T-helper 2 cell treated with Interferon-gamma antibody and Interleukin-4, amounts not matched to agents 5 μg/mL and 100 μg/mL, for 36 hours (primary cell): ENCODE data around the gene SCUBE3.

Experiments used
- DNase-seq: peaks from one replicate; pipeline ENCODE4 v3.0.0; 2021; ENCODE audit warnings: low spot score
- H3K27ac Mint-ChIP-seq: one replicate; pipeline ENCODE4 v1.8.0; 2021; ENCODE audit warnings: mild to moderate bottlenecking, mixed read lengths
- H3K27me3 Mint-ChIP-seq: one replicate; pipeline ENCODE4 v1.8.0; 2021; ENCODE audit warnings: low read depth, mixed read lengths
- H3K36me3 Mint-ChIP-seq: one replicate; pipeline ENCODE4 v1.8.0; 2021; ENCODE audit warnings: low read depth, mixed read lengths
- H3K4me1 Mint-ChIP-seq: one replicate; pipeline ENCODE4 v1.8.0; 2021; ENCODE audit warnings: low read depth, mixed read lengths
- H3K4me3 Mint-ChIP-seq: one replicate; pipeline ENCODE4 v1.8.0; 2022; ENCODE audit warnings: mild to moderate bottlenecking, moderate library complexity, mixed read lengths
- H3K9me3 Mint-ChIP-seq: one replicate; pipeline ENCODE4 v1.8.0; 2021; ENCODE audit warnings: mixed read lengths

Gene SCUBE3

DNA sequence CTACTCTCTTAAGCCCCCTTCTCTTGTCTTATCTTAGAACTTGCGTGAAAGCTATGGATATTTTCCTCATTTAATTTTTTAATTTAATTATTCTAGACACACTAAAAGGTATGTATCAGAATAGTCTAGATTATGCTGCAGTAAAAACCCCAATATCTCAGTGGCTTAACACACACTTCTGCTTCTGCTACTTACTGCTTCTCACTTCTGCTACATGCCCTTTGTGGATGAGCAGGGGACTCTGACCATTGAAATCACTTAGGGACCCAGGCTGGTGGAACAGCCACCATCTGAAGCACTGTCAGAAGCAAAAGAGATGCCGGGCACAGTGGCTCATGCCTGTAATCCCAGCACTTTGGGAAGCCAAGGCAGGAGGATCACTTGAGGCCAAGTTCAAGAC, 27.2 kb upstream of the SCUBE3 start:
- Mint-ChIP-seq H3K27ac (no peak overlapping the region), H3K4me3 (no peak overlapping the region), H3K36me3 (no peaks in the 10 kb centered on the region), H3K9me3 (no peaks in the 10 kb centered on the region), H3K27me3 (peaks cover 27% of the 10 kb centered on the region), H3K4me1 (no peaks in the 10 kb centered on the region)
- DNase-seq: no peak

DNA sequence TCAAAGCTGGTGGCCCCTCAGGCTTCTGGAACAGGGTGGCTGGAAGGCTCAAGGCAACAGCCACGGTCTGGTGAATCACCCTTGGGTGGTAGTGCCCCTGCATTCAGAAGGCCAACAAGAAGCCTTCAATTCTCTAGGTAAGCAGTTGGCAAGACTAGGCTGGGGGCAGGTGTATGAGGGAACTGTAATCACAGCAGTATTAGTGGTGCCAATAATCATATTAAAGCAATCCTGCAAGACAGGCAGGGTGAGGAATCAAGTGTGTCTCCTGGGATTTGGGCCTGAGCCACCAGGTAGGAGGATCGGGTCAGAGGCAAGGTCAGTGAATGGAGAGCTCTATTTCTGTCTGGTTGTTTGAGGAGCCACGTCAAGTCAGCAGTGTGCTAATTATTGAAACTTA, 24.9 kb upstream of the SCUBE3 start:
- Mint-ChIP-seq H3K9me3 (no peaks in the 10 kb centered on the region), H3K4me1 (no peaks in the 10 kb centered on the region), H3K36me3 (no peaks in the 10 kb centered on the region), H3K27me3 (peaks cover 19% of the 10 kb centered on the region), H3K27ac (no peak overlapping the region), H3K4me3 (no peak overlapping the region)
- no peak for DNase-seq

DNA sequence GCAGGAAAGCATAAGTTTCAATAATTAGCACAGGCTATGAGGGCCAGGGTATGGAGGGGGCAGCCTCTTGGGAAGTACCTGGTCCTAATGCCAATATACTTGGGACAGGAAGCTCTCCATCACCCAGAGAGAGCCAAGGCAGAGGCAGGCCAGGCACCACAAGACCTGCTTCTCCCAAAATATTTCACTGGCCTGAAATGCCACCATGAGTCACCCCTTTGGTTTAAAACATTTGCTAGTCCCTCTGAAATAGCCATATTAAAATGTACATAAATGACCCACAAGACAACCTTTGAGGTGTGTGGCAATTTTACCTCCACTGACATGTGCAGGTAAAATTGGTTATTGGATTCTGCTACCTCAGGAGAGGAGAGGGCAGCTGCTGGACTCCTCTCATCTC, 23.4 kb upstream of the SCUBE3 start:
- Mint-ChIP-seq H3K27me3 (peaks cover 23% of the 10 kb centered on the region), H3K4me1 (no peaks in the 10 kb centered on the region), H3K27ac (no peak overlapping the region), H3K4me3 (no peak overlapping the region), H3K9me3 (no peaks in the 10 kb centered on the region), H3K36me3 (no peaks in the 10 kb centered on the region)
- no peak for DNase-seq

DNA sequence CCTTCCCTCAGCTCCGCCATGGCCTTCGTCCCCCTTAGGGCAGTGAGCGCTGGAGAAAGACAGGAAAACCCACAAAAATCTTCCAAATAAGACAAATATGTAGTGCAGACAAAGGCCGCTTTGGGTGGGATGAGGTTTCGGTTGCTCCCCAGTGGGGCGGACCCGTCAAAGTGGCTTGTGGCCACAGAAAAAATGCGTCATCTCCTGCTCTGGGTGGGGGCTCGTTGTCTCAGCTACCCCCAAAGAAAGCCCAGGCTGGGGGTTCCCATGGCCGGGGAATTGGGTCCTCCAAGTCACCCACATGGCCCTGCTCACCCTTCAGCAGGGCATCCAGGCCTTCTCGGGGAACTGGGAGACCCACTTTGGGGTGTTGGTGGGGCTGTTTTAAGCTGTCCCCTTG, 21.9 kb upstream of the SCUBE3 start:
- H3K36me3 Mint-ChIP-seq: no peaks in the 10 kb centered on the region
- H3K27ac Mint-ChIP-seq: no peak overlapping the region
- H3K27me3 Mint-ChIP-seq: peaks cover 25% of the 10 kb centered on the region
- H3K4me1 Mint-ChIP-seq: no peaks in the 10 kb centered on the region
- no peak for DNase-seq
- no peaks in the 10 kb centered on the region for H3K9me3 Mint-ChIP-seq
- no peak overlapping the region for H3K4me3 Mint-ChIP-seq

DNA sequence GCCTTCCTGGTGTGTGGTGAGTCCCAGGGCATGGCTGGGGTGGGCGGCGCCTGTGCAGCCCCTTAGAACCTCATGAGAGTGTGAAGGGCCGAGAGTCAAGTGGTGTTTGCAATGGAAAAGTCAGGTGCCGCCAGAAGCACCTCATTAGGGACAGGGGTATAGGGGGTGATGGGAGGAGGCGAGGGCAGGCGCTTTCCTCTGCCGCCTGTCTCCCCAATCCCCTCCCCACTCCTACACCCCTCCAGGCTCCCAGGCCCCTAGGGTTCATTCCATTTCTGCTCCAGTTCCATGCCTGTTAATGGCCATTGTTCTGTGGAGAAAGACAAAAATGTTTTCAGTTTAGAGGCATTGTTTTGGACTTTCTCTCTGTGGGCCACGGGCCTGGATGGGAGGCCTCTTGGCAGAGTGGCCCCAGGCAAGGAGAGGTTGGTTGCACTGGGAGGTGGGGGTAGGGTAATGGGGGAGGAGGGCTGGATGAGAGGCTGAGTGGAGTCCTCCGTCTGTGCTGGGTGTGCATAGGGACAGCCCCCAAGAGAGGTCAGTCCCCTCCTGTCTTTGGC, 21.4 kb upstream of the SCUBE3 start:
- no peaks in the 10 kb centered on the region for H3K36me3 Mint-ChIP-seq
- no peak overlapping the region for H3K27ac Mint-ChIP-seq
- H3K9me3 Mint-ChIP-seq: no peaks in the 10 kb centered on the region
- H3K4me3 Mint-ChIP-seq: no peak overlapping the region
- H3K4me1 Mint-ChIP-seq: no peaks in the 10 kb centered on the region
- peaks cover 25% of the 10 kb centered on the region for H3K27me3 Mint-ChIP-seq
- no peak for DNase-seq

DNA sequence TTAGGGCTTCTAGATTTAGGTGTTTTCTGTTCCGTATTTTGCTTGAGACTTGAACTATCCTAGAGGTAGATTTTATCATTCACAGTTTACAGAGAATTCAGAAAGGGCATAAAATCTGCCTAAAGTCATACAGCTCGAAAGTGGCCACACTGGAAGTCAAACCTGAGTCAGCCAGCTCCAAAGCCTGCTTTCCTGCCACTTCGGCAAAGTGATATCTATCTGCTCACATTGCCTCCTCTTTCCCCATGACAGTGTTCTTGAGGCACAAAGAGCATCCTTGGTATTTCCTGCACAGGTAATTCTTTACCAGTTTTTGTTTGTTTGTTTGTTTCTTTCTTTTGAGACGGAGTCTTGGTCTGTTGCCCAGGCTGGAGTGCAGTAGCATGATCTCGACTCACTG, 19.4 kb upstream of the SCUBE3 start:
- no peak overlapping the region for H3K27ac Mint-ChIP-seq
- H3K4me3 Mint-ChIP-seq: no peak overlapping the region
- no peak for DNase-seq
- H3K9me3 Mint-ChIP-seq: no peaks in the 10 kb centered on the region
- H3K27me3 Mint-ChIP-seq: peaks cover 31% of the 10 kb centered on the region
- H3K4me1 Mint-ChIP-seq: no peaks in the 10 kb centered on the region
- no peaks in the 10 kb centered on the region for H3K36me3 Mint-ChIP-seq

DNA sequence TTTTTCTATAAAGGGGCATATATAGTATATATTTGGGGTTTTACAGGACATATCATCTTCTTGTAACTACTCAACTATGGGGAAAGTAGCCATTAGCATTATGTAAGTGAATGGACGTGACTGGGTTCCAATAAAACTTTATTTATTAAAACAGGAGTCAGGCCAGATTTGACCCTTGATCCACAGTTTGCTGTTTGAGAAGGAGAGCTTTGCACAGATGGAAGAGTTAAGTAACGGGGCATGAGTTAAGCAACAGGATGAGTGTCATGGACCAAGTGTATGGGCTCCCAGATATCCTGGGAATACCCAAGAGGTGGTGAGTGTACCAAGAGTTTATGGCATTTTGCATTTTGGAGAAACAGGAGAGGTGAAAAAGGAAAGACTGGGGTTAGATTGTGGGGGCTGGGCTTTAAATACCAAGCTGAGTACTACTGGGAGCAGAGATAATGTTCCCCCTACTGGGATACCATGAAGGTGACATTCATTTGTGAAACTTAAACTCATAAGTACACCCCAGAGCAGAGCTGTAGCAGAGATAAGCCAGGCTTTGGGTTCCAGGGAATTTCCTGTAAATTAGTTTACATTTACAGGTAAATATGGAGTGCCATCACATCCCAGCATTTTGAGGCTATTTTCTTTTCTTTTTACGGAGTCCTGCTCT, 18.5 kb upstream of the SCUBE3 start:
- Mint-ChIP-seq H3K4me3 (no peak overlapping the region), H3K36me3 (no peaks in the 10 kb centered on the region), H3K27ac (no peak overlapping the region), H3K27me3 (peaks cover 33% of the 10 kb centered on the region), H3K4me1 (no peaks in the 10 kb centered on the region), H3K9me3 (no peaks in the 10 kb centered on the region)
- DNase-seq: no peak

DNA sequence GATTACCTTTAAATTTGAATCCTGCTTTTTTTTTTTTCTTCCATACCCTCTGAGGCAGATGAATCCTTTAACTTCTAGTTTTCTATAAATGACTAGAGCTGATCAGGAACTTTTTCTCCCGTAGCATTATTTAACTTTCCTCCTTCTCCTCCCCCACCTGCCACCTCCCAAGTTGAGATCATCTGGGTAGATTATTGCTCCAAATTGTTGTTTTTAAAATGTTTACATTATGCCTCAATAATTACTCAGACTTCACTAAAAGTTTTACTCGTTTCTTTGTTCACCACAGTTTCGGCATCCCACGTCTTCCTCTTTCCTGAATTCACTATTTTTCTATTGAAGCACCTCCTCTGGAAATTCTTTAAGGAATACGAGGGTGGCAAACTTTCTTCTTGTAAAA, 16.6 kb upstream of the SCUBE3 start:
- no peaks in the 10 kb centered on the region for H3K36me3 Mint-ChIP-seq
- peaks cover 31% of the 10 kb centered on the region for H3K27me3 Mint-ChIP-seq
- H3K4me1 Mint-ChIP-seq: no peaks in the 10 kb centered on the region
- H3K9me3 Mint-ChIP-seq: no peaks in the 10 kb centered on the region
- DNase-seq: no peak
- H3K27ac Mint-ChIP-seq: no peak overlapping the region
- no peak overlapping the region for H3K4me3 Mint-ChIP-seq

DNA sequence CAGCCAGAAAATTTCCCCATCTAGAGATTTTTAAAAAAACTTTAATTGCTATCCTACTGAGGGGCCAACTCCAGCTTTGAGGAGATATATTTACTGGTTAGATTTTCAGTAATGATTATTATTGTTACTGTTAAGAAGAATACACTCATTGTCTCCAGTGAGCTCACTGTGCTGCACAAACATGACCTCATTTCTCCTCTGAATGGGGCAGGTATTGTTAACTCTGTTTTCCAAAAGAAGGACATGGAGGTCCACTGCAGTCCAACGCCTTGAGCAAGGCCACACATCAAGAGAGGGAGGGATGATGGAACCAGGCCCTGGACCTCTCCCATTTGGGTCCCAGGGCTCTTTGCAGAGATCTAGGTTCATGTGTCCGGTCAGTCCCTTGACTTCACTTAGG, 13.9 kb upstream of the SCUBE3 start:
- no peak for DNase-seq
- Mint-ChIP-seq H3K4me1 (no peaks in the 10 kb centered on the region), H3K36me3 (no peaks in the 10 kb centered on the region), H3K27ac (no peak overlapping the region), H3K27me3 (peaks cover 40% of the 10 kb centered on the region), H3K9me3 (no peaks in the 10 kb centered on the region), H3K4me3 (no peak overlapping the region)

DNA sequence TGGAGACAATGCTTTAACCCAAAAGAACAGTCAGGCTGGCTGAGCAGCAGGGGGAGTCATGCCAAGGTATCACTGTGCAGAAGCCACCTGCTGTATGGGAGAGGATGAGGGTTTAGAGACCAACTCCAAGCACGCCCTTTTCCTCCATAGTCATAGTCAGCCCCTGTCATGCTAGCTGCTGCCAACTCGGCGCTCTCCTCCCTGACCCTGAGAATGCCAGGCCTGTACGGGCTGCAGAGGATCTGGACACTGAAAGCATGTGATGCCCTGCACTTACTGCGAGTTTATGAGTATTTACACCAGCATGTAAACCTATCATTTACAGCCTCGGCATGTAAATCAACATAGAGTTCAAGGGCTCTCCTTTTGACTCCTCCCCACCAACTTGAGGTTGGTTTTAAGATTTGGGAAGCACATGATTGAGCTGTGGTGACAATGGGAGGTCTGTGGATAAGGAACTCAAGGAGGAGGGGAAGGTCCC, 11.7 kb upstream of the SCUBE3 start:
- DNase-seq: no peak
- H3K9me3 Mint-ChIP-seq: no peaks in the 10 kb centered on the region
- no peak overlapping the region for H3K4me3 Mint-ChIP-seq
- no peaks in the 10 kb centered on the region for H3K36me3 Mint-ChIP-seq
- peaks cover 2% of the 10 kb centered on the region for H3K4me1 Mint-ChIP-seq
- peaks cover 41% of the 10 kb centered on the region for H3K27me3 Mint-ChIP-seq
- H3K27ac Mint-ChIP-seq: no peak overlapping the region

DNA sequence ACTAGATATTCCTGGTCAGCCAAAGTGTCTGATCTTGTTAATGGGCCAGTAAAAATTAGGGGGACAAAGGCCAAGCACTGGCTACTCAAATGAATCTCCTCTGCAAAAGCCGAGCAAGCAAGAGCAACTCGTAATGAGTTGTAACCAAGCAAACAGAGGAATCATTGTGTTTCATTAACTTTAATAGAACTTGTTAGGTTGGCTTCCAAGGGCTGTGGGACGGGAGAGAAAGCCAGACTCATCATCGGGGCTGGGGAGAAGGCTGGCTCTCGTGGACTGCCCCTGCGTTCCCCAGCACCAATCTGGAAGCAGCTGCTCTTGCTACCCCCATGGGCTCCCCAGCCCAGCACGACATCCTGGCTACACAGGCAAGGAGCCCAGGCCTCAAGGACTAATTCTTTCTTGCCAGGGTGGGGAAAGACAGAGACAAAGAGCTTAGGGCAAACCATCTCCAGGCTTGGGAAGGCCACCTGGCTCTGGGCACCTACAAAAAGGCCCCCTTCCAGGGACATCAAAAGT, 10.5 kb upstream of the SCUBE3 start:
- Mint-ChIP-seq H3K4me3 (no peak overlapping the region), H3K36me3 (no peaks in the 10 kb centered on the region), H3K4me1 (peaks cover 2% of the 10 kb centered on the region), H3K27ac (no peak overlapping the region), H3K9me3 (no peaks in the 10 kb centered on the region), H3K27me3 (peaks cover 43% of the 10 kb centered on the region)
- DNase-seq: no peak

DNA sequence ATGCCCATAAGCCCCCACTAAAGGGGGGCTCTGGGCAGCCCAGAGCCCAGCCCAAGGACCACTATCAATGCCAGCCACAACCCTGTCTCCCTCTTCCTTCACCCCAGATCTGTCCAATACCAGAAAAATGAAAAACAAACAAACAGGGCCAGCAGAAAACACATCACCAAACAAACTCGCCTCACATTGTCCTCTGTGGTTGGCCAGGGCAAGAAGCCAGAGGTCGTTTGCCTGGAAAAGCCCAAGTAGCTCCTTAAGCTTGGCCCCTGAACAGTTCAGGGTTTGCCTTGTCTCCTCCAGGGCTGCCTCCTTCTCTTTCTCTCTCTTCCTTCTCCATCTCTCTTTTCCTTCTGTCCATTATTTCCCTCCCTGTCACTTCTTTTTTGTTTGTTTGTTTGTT, 10.1 kb upstream of the SCUBE3 start:
- H3K4me1 Mint-ChIP-seq: peaks cover 2% of the 10 kb centered on the region
- DNase-seq: no peak
- no peak overlapping the region for H3K4me3 Mint-ChIP-seq
- H3K27ac Mint-ChIP-seq: no peak overlapping the region
- no peaks in the 10 kb centered on the region for H3K36me3 Mint-ChIP-seq
- H3K27me3 Mint-ChIP-seq: peaks cover 45% of the 10 kb centered on the region
- H3K9me3 Mint-ChIP-seq: no peaks in the 10 kb centered on the region

DNA sequence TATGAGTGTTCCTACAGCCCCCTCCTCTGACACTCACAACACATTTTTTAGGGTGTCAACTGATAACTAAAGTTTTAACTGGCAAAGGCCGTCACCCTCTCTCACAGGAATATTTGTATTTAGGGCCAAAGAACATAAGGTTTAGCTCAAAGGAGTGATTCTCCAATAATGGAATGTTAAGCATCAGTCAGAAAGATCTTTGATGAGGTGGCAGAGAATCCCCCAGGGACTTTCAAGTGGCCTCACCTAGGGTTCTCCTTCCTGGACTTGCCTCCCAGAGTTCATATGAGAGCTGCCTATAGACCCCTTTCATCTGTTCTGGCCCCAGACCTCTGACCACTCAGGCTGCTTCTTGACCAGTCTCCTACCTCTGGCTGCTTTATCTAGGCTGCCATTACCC, 7.4 kb upstream of the SCUBE3 start:
- H3K4me3 Mint-ChIP-seq: no peak overlapping the region

DNA sequence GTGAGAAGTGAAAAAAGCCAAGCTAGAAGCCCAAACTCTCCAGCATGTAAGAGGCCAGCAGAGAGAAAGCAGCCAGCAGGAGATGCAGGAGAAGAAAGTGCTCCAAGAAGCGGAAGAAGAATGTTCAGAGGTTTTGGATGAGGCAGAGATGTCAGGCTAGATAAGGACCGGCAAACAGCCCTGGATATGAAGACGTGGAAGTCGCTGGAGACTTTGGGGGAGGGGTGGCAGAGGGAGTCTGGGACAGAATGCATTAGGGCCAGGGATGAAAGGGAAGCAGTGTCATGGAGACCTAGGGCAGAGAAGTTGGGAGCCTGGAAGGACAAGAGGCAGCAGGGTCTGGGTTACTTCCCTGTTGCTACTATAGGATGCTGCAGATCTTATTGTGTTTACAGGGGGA, 5.3 kb upstream of the SCUBE3 start:
- Mint-ChIP-seq H3K27ac (no peak overlapping the region), H3K36me3 (no peaks in the 10 kb centered on the region), H3K27me3 (peaks cover 78% of the 10 kb centered on the region), H3K9me3 (no peaks in the 10 kb centered on the region), H3K4me3 (no peak overlapping the region), H3K4me1 (peaks cover 2% of the 10 kb centered on the region)
- no peak for DNase-seq

More for the DNA sequence above, 7.4 kb upstream of the SCUBE3 start:
- no peak overlapping the region for H3K27ac Mint-ChIP-seq
- H3K9me3 Mint-ChIP-seq: no peaks in the 10 kb centered on the region
- H3K4me1 Mint-ChIP-seq: peaks cover 2% of the 10 kb centered on the region
- no peaks in the 10 kb centered on the region for H3K36me3 Mint-ChIP-seq
- DNase-seq: no peak
- peaks cover 62% of the 10 kb centered on the region for H3K27me3 Mint-ChIP-seq

DNA sequence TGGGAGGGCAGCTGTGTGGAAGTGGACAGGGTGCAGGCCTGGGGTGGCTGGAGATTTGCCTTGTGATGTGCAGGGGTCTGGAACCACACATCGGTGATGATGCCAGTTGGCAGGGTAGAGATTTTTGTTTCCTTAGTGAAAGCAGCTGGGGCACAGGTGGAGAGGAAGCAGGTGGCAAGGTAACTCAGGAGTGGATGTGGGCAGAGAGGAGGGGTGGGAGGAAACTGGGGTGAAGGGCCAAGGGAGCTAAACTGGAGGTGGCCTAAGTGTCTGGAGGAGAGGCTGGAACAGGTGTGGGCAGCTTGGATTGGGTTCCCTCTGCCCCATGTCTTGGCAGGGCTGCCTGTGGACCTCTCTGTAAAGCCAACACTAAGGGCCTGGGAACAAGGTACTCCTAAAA, 4.7 kb upstream of the SCUBE3 start:
- Mint-ChIP-seq H3K4me3 (no peak overlapping the region), H3K4me1 (peaks cover 2% of the 10 kb centered on the region)

More for the DNA sequence above, 4.7 kb upstream of the SCUBE3 start:
- DNase-seq: no peak
- Mint-ChIP-seq H3K27me3 (peaks cover 75% of the 10 kb centered on the region), H3K27ac (no peak overlapping the region), H3K36me3 (no peaks in the 10 kb centered on the region), H3K9me3 (no peaks in the 10 kb centered on the region)
